ENCODE data around the gene TMEM243.

TMEM243 gene

GRCh38 chr7:87171282-87171934, 48.1 kb downstream of the TMEM243 start:
- TF ChIP-seq CTCF (IDR thresholded peaks at IDR 0.05; ENCODE audit: control insufficient read depth, insufficient read depth, low read depth, low read length, missing control alignments): no peak
- H3K4me3 ChIP-seq (ENCODE audit: control insufficient read depth, low read depth, low read length): no peak overlapping the region
- DNase-seq (ENCODE audit: low read depth): no peak

- no peak for DNase-seq (ENCODE audit: low read depth)
- TF ChIP-seq CTCF (IDR thresholded peaks at IDR 0.05; ENCODE audit: control insufficient read depth, insufficient read depth, low read depth, low read length, missing control alignments): no peak
- H3K4me3 ChIP-seq (ENCODE audit: control insufficient read depth, low read depth, low read length): no peak overlapping the region
These were observed 48.7 kb downstream of the TMEM243 start for GRCh38 chr7:87170828-87171227.

DNA sequence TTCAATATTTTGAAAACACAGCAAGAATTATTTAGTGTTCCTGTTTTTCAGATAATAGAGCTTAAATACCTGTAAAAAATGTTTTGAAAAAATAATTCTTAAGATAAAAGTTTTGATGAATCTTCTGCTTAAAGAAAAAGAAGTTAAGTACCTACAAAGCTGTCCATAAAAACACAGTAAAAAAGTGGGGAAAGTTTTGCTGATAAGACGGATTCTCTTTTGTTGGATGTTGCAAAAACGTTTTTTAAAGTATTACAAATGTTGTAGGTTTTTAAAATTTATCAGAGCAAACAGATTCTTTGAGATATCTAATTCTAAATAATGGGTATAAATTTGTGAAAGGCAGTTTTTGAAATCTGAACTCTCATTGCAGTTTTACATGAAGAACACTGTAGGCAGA, 55.1 kb downstream of the TMEM243 start:
- H3K4me3 ChIP-seq (ENCODE audit: control insufficient read depth, low read depth, low read length): no peak overlapping the region
- DNase-seq (ENCODE audit: low read depth): no peak
- no peak for TF ChIP-seq CTCF (IDR thresholded peaks at IDR 0.05; ENCODE audit: control insufficient read depth, insufficient read depth, low read depth, low read length, missing control alignments)

- H3K4me3 ChIP-seq (ENCODE audit: control insufficient read depth, low read depth, low read length): no peak overlapping the region
- DNase-seq (ENCODE audit: low read depth): no peak
- TF ChIP-seq CTCF (IDR thresholded peaks at IDR 0.05; ENCODE audit: control insufficient read depth, insufficient read depth, low read depth, low read length, missing control alignments): no peak
These were observed 60.0 kb downstream of the TMEM243 start for GRCh38 chr7:87159538-87159937.

GRCh38 chr7:87156709-87157108, 62.8 kb downstream of the TMEM243 start:
- no peak for DNase-seq (ENCODE audit: low read depth)
- TF ChIP-seq CTCF (IDR thresholded peaks at IDR 0.05; ENCODE audit: control insufficient read depth, insufficient read depth, low read depth, low read length, missing control alignments): no peak
- H3K4me3 ChIP-seq (ENCODE audit: control insufficient read depth, low read depth, low read length): no peak overlapping the region

GRCh38 chr7:87155788-87156187, 63.7 kb downstream of the TMEM243 start:
- no peak for DNase-seq (ENCODE audit: low read depth)
- no peak for TF ChIP-seq CTCF (IDR thresholded peaks at IDR 0.05; ENCODE audit: control insufficient read depth, insufficient read depth, low read depth, low read length, missing control alignments)
- H3K4me3 ChIP-seq (ENCODE audit: control insufficient read depth, low read depth, low read length): no peak overlapping the region

All from AG09309 (cell line).